K562 (cell line): ENCODE results near the gene KLHL22. TPM values are rescaled to one million over a fixed set of nuclear protein-coding genes. Genes with fewer than 3 reads are reported as not detected.

Source experiments
- ADNP ChIP-seq: fragments of 200-800 bp; sonication (Bioruptor generic); IDR thresholded peaks from 2 replicates; pipeline ENCODE4 v1.6.1; 2016; ENCODE audit warnings: missing genetic modification characterization, missing compliant biosample characterization
- BDP1 ChIP-seq: IDR thresholded peaks from 3 replicates; pipeline ENCODE4 v1.6.1; 2011; ENCODE audit not compliant: insufficient read length, insufficient read depth
- CBFA2T2 ChIP-seq: fragments of 450-650 bp; conservative IDR thresholded peaks from 2 replicates; pipeline ENCODE4 v1.6.1; 2017; ENCODE audit warnings: mild to moderate bottlenecking
- CREB1 ChIP-seq, 2 experiments: sonication (generic) in 1 of 2; formaldehyde crosslinking in 1 of 2; IDR thresholded peaks; 2 replicates each; pipeline versions ENCODE4 v1.6.1 to v1.8.0; 2012 to 2022; ENCODE audit warnings: inconsistent platforms in 1 of 2, mild to moderate bottlenecking in 1 of 2, missing genetic modification reagents in 1 of 2, moderate library complexity in 1 of 2
- CTBP1 ChIP-seq: fragments of 450-650 bp; IDR thresholded peaks from 2 replicates; pipeline ENCODE4 v1.6.1; 2016; ENCODE audit warnings: borderline replicate concordance
- ESRRB ChIP-seq: fragments of 250-450 bp; sonication (Bioruptor Pico); IDR thresholded peaks from 2 replicates; pipeline ENCODE4 v1.5.0; 2020; ENCODE audit warnings: mild to moderate bottlenecking, moderate library complexity, borderline replicate concordance
- ETS2 ChIP-seq: IDR thresholded peaks from 2 replicates; pipeline ENCODE4 v1.6.1; 2016; ENCODE audit warnings: borderline replicate concordance, missing genetic modification characterization, mild to moderate bottlenecking, moderate library complexity, missing compliant biosample characterization; ENCODE audit not compliant: poor library complexity, severe bottlenecking
- ETV5 ChIP-seq: sonication (generic); formaldehyde crosslinking; IDR thresholded peaks from 2 replicates; pipeline ENCODE4 v1.4.0; 2020; ENCODE audit warnings: low read depth, mild to moderate bottlenecking, missing genetic modification reagents
- FOXA1 ChIP-seq: fragments of 450-650 bp; IDR thresholded peaks from 2 replicates; pipeline ENCODE4 v1.6.1; 2016; ENCODE audit warnings: mild to moderate bottlenecking, borderline replicate concordance
- FOXK2 ChIP-seq, 2 experiments: fragments of 450-650 bp; IDR thresholded peaks in 1 of 2; conservative IDR thresholded peaks in 1 of 2; 2 replicates each; pipeline ENCODE4 v1.6.1; 2016; ENCODE audit warnings: low read depth in 2 of 2, mild to moderate bottlenecking in 1 of 2
- HNRNPH1 ChIP-seq: fragments of 200-400 bp; formaldehyde crosslinking; optimal IDR thresholded peaks from 2 replicates; pipeline ENCODE3; 2017; ENCODE audit warnings: low read depth, mild to moderate bottlenecking, low read length, moderate library complexity
- KDM2B ChIP-seq: fragments of 250-450 bp; sonication (Bioruptor Pico); IDR thresholded peaks from 2 replicates; pipeline ENCODE4 v1.8.0; 2021; ENCODE audit warnings: mild to moderate bottlenecking, moderate library complexity
- KDM5B ChIP-seq: fragments of 200-600 bp; sonication (generic); IDR thresholded peaks from 2 replicates; pipeline ENCODE4 v1.6.1; 2012; ENCODE audit warnings: low read depth, mild to moderate bottlenecking, moderate library complexity, low read length, control low read depth, inconsistent platforms; ENCODE audit not compliant: insufficient replicate concordance
- RBBP5 ChIP-seq: fragments of 200-600 bp; sonication (generic); IDR thresholded peaks from 2 replicates; pipeline ENCODE4 v1.6.1; 2012; ENCODE audit warnings: borderline replicate concordance, mild to moderate bottlenecking, low read length, control low read depth, inconsistent platforms; ENCODE audit not compliant: insufficient read depth, poor library complexity, severe bottlenecking
- RFX7 ChIP-seq: fragments of 250-450 bp; sonication (Bioruptor Pico); IDR thresholded peaks from 2 replicates; pipeline ENCODE4 v1.5.1; 2021; ENCODE audit warnings: mild to moderate bottlenecking
- RNF2 ChIP-seq: sonication (generic); IDR thresholded peaks from 2 replicates; pipeline ENCODE4 v1.6.1; 2016
- STAT5A ChIP-seq: IDR thresholded peaks from 2 replicates; pipeline ENCODE4 v1.6.1; 2012; ENCODE audit warnings: low read length, inconsistent platforms, borderline replicate concordance
- TCF3 ChIP-seq: sonication (generic); formaldehyde crosslinking; IDR thresholded peaks from 2 replicates; pipeline ENCODE4 v1.4.0; 2020; ENCODE audit warnings: mild to moderate bottlenecking, missing genetic modification reagents
- U2AF1 ChIP-seq: fragments of 200-400 bp; formaldehyde crosslinking; optimal IDR thresholded peaks from 2 replicates; pipeline ENCODE3; 2017; ENCODE audit warnings: mild to moderate bottlenecking, low read depth, low read length, moderate library complexity
- ZEB2 ChIP-seq: fragments of 450-650 bp; IDR thresholded peaks from 2 replicates; pipeline ENCODE4 v1.6.1; 2016
- ZFP36 ChIP-seq: fragments of 150-350 bp; IDR thresholded peaks from 2 replicates; pipeline ENCODE4 v1.6.1; 2018; ENCODE audit warnings: low read length, low read depth; ENCODE audit not compliant: partially characterized antibody
- ZHX1 ChIP-seq: fragments of 150-350 bp; conservative IDR thresholded peaks from 2 replicates; pipeline ENCODE4 v1.6.1; 2014; ENCODE audit warnings: low read length
- ZNF408 ChIP-seq: fragments of 250-450 bp; sonication (Bioruptor Pico); IDR thresholded peaks from 2 replicates; pipeline ENCODE4 v1.4.0; 2020; ENCODE audit warnings: low read depth, mild to moderate bottlenecking, moderate library complexity
- ZNF507 ChIP-seq: conservative IDR thresholded peaks from 2 replicates; pipeline ENCODE4 v1.6.1; 2017; ENCODE audit warnings: missing genetic modification characterization, missing compliant biosample characterization
- ZNF583 ChIP-seq: fragments of 250-450 bp; sonication (Bioruptor Pico); IDR thresholded peaks from 2 replicates; pipeline ENCODE4 v1.4.0; 2020
- ZNF740 ChIP-seq, 3 experiments: fragments of 200-800 bp in 1 of 3; sonication (Bioruptor generic) in 1 of 3; sonication (generic) in 1 of 3; formaldehyde crosslinking in 1 of 3; IDR thresholded peaks; 2 replicates each; pipeline versions ENCODE4 v1.6.1 to v1.8.0; 2016 to 2022; ENCODE audit warnings: mild to moderate bottlenecking in 2 of 3, missing compliant biosample characterization in 2 of 3, missing genetic modification characterization in 2 of 3, missing genetic modification reagents in 1 of 3
- ZNF79 ChIP-seq: fragments of 250-450 bp; sonication (Bioruptor Pico); IDR thresholded peaks from 2 replicates; pipeline ENCODE4 v1.4.0; 2020; ENCODE audit warnings: low read depth, mild to moderate bottlenecking, moderate library complexity
- polyA plus RNA-seq, 8 experiments: library from polyadenylated mRNA; depleted of rRNA in 4 of 8; stranded (reverse) in 5 of 8; unstranded in 3 of 8; fragments of >200 nt; fragmentation: Nextera tagmentation in 2 of 8; fragmentation: Illumina TruSeq in 1 of 8; extraction: Ambion mirVana in 2 of 8; extraction: Trizol in 1 of 8; gene quantifications; 2 replicates each; pipeline versions ENCODE4 v1.2.1 to v1.2.3, GENCODE V29; 2011 to 2014; ENCODE audit warnings: inconsistent platforms in 1 of 8, missing spikeins in 1 of 8
- total RNA-seq, 7 experiments: library from RNA; depleted of rRNA in 6 of 7; stranded (reverse); fragments of >200 nt in 6 of 7; fragmentation: Illumina TruSeq in 2 of 7; extraction: Trizol in 2 of 7; gene quantifications; 2 replicates each; pipeline versions ENCODE4 v1.2.1 to v1.2.3, GENCODE V29; 2011 to 2021; ENCODE audit warnings: low replicate concordance in 1 of 7

The KLHL22 gene
- total and polyA plus RNA-seq, 9 of the 15 experiments (the other 6 are each of a cell fraction or from before 2014, with no cell fraction given) = 1.3 to 25.6 (median 15.2) TPM

- no peak for TF ChIP-seq ZFP36
- no peak for TF ChIP-seq ZNF507 (tag)
- TF ChIP-seq RNF2 = no peak
- no peak for TF ChIP-seq HNRNPH1
- TF ChIP-seq CREB1 (IDR thresholded peaks at IDR 0.05) = no peak
- no peak for TF ChIP-seq CREB1 (CRISPR knock-in tag; IDR thresholded peaks at IDR 0.05)
- no peak for TF ChIP-seq KDM2B
- TF ChIP-seq ZHX1 = no peak
- no peak for TF ChIP-seq U2AF1
- TF ChIP-seq ETS2 (tag) = no peak
- TF ChIP-seq FOXA1 = no peak
- no peak for TF ChIP-seq ZEB2
- peak; percentile 81 for TF ChIP-seq KDM5B
- no peak for TF ChIP-seq CTBP1
- no peak for TF ChIP-seq ZNF79
- no peak for TF ChIP-seq ZNF740 (CRISPR knock-in tag; IDR thresholded peaks at IDR 0.05)
- no peak for TF ChIP-seq ZNF740 (tag; IDR thresholded peaks at IDR 0.05)
- peak; percentile 39; the same call in 1 of the 2 replicates for TF ChIP-seq ESRRB (CRISPR knock-in tag)
- no peak for TF ChIP-seq ETV5
- no peak for TF ChIP-seq TCF3
- no peak for TF ChIP-seq FOXK2 (conservative IDR thresholded peaks at IDR 0.05 in 1 of 2, IDR thresholded peaks at IDR 0.05 in 1 of 2; ENCODE audit: low read depth in 2 of 2)
- TF ChIP-seq ZNF583 (CRISPR knock-in tag) = no peak
- TF ChIP-seq BDP1 = no peak
- TF ChIP-seq RFX7 (CRISPR knock-in tag) = peak; percentile 46; the same call in 1 of the 2 replicates
- TF ChIP-seq ZNF408 = no peak
- no peak for TF ChIP-seq ADNP (tag)
- no peak for TF ChIP-seq CBFA2T2
- peak; percentile 78 for TF ChIP-seq RBBP5
- TF ChIP-seq STAT5A = no peak
Measured at GRCh38 chr22:20509344-20510047, 13.9 kb upstream of the KLHL22 start (continued).
